Stimulated activated naive CD8-positive, alpha-beta T cell treated with anti-CD3 and anti-CD28 coated beads, Interleukin-15, amount 100 ng/mL, for 72 hours (primary cell): ENCODE data around the gene COL23A1.
"Not testable (repeated sequence)": the region's sequence is repeated elsewhere in the genome, so short reads cannot be mapped to it uniquely, and the experiment has no call there.

Experiments
- ATAC-seq: fragments of 150-1000 bp; cut with Tn5 transposase; 2 replicates; pipeline ENCODE4 v1.10.0; 2021; ENCODE audit warnings: mild to moderate bottlenecking, moderate library complexity
- DNase-seq, 2 donors: peaks; one replicate each; pipeline ENCODE4 v3.0.0; 2021 to 2022
- H3K27ac Mint-ChIP-seq, 2 donors: one replicate each; pipeline ENCODE4 v1.8.0; 2022; ENCODE audit warnings: mild to moderate bottlenecking in 2 of 2, mixed read lengths in 2 of 2, moderate library complexity in 2 of 2
- H3K27me3 Mint-ChIP-seq: one replicate; pipeline ENCODE4 v1.8.0; 2022; ENCODE audit warnings: mixed read lengths
- H3K4me1 Mint-ChIP-seq: one replicate; pipeline ENCODE4 v1.8.0; 2022; ENCODE audit warnings: mild to moderate bottlenecking, mixed read lengths
- H3K4me3 Mint-ChIP-seq, 2 donors: one replicate each; pipeline ENCODE4 v1.8.0; 2022; ENCODE audit warnings: mild to moderate bottlenecking in 2 of 2, mixed read lengths in 2 of 2, moderate library complexity in 1 of 2
- H3K9me3 Mint-ChIP-seq, 2 donors: one replicate each; pipeline ENCODE4 v1.8.0; 2022; ENCODE audit warnings: mixed read lengths in 2 of 2

The COL23A1 gene

GRCh38 chr5:178259623-178260536 lies 330.3 kb downstream of the COL23A1 start:
- Mint-ChIP-seq H3K27ac (no peak overlapping the region), H3K4me1 (peaks cover 11% of the 10 kb centered on the region), H3K27me3 (no peaks in the 10 kb centered on the region), H3K9me3 (peaks cover 4 to 17% of the 10 kb centered on the region in 2 donors), H3K4me3 (no peak overlapping the region)
- no peak for DNase-seq
- ATAC-seq: no peak

DNA sequence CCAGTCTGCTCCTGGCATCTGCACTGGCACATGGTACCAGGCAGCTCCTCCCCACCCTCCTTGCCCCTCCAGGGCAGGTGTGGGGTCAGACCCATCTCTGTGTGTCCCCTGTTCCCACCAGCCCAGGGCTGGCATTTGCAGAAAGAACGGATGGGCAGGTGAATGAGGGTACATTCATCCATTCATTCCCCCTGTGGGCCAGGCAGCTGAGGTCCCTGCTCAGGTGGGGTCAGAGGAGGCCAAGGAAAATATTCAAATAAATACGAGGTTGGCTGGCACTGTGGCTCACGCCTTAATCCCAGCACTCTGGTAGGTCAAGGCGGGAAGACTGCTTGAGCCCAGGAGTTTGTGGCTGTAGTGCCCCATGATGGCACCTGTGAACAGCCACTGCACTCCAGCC lies 332.5 kb downstream of the COL23A1 start:
- Mint-ChIP-seq H3K27ac (no peak overlapping the region), H3K4me1 (peaks cover 13% of the 10 kb centered on the region), H3K27me3 (no peaks in the 10 kb centered on the region), H3K9me3 (peaks cover 0 to 4% of the 10 kb centered on the region in 2 donors), H3K4me3 (no peak overlapping the region)
- ATAC-seq (no peak), DNase-seq (no peak)

DNA sequence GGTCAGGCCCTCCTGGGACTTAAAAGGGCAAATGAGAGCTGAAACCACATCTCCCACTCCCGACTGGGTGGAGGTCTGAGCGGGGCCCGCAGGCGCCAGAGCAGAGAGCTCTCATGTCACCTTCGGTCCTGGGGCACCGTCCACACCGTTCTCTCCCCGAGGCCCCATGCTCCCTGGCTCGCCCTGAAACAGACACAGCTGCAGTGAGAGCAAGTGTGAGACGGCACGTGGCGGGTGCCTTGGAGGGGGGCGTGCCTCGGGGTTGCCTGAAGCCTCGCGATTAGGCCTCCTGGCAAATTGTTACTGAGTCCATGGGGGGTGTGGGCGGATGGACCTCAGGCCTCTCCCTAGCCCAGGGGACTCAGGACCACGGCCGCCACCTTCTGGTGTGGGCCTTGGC lies 333.4 kb downstream of the COL23A1 start:
- H3K27ac Mint-ChIP-seq: peak overlapping the region in 1 of 2 donors; percentile 81
- peaks cover 20% of the 10 kb centered on the region for H3K4me1 Mint-ChIP-seq
- no peaks in the 10 kb centered on the region for H3K9me3 Mint-ChIP-seq
- DNase-seq: no peak
- no peak overlapping the region for H3K4me3 Mint-ChIP-seq
- H3K27me3 Mint-ChIP-seq: no peaks in the 10 kb centered on the region
- ATAC-seq: peak; percentile 37

DNA sequence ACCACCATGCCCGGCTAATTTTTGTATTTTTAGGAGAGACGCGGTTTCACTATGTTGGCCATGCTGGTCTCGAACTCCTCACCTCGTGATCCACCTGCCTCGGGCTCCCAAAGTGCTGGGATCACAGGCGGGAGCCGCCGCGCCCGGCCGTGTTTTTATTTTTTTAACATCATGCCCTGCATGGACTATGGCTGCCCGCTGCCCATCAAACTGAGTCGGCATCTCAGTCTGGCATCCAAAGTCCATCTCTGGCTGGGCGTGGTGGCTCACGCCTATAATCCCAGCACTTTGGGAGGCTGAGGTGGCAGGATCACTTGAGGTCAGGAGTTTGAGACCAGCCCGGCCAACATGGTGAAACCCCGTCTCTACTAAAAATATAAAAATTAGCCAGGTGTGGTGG lies 336.6 kb downstream of the COL23A1 start:
- H3K4me1 Mint-ChIP-seq: peaks cover 32% of the 10 kb centered on the region
- H3K27me3 Mint-ChIP-seq, H3K4me3 Mint-ChIP-seq, H3K9me3 Mint-ChIP-seq, DNase-seq, ATAC-seq: not testable (repeated sequence)
- peak overlapping the region in 1 of 2 donors; percentile 27 for H3K27ac Mint-ChIP-seq

DNA sequence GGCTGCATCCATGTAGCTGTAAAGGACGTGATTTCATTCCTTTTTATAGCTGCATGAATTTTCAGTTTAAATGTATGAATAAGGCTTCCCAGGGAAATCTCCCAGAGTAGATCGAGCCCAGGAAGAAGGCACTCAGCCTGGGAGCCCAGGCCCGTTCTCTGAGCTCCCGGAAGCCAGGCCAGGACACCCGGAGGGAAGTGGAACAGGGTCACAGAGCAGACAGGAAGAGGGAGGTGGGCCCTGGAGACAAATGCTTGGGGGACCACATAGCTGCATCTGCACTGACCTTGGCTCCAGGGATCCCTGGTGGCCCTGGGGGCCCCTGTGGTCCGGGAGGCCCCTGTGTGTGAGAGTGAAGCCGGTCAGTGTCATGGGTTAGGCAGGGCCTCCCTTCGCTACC lies 337.9 kb downstream of the COL23A1 start:
- H3K9me3 Mint-ChIP-seq: no peaks in the 10 kb centered on the region
- no peak overlapping the region for H3K27ac Mint-ChIP-seq
- H3K4me3 Mint-ChIP-seq: no peak overlapping the region

GRCh38 chr5:178250263-178250662 lies 339.9 kb downstream of the COL23A1 start:
- no peak for DNase-seq
- no peaks in the 10 kb centered on the region for H3K9me3 Mint-ChIP-seq
- H3K4me1 Mint-ChIP-seq: peaks cover 49% of the 10 kb centered on the region
- no peaks in the 10 kb centered on the region for H3K27me3 Mint-ChIP-seq
- H3K27ac Mint-ChIP-seq: no peak overlapping the region
- no peak for ATAC-seq
- no peak overlapping the region for H3K4me3 Mint-ChIP-seq

More for the DNA sequence above, 337.9 kb downstream of the COL23A1 start:
- DNase-seq (no peak), ATAC-seq (no peak)
- Mint-ChIP-seq H3K27me3 (no peaks in the 10 kb centered on the region), H3K4me1 (peaks cover 45% of the 10 kb centered on the region)

- H3K9me3 Mint-ChIP-seq: no peaks in the 10 kb centered on the region
- H3K27ac Mint-ChIP-seq: peak overlapping the region; percentile 66 to 84
- ATAC-seq (peak; percentile 88), DNase-seq (peak; percentile 45 to 75)
- H3K27me3 Mint-ChIP-seq: no peaks in the 10 kb centered on the region
- peaks cover 49% of the 10 kb centered on the region for H3K4me1 Mint-ChIP-seq
- peak overlapping the region; percentile 50 to 68 for H3K4me3 Mint-ChIP-seq
Observed at GRCh38 chr5:178249191-178249989, 340.8 kb downstream of the COL23A1 start.

GRCh38 chr5:178248750-178249149 lies 341.4 kb downstream of the COL23A1 start:
- H3K4me3 Mint-ChIP-seq: peak overlapping the region; percentile 40 to 68
- DNase-seq (no peak), ATAC-seq (no peak)
- H3K9me3 Mint-ChIP-seq: no peaks in the 10 kb centered on the region
- H3K27ac Mint-ChIP-seq: peak overlapping the region in 1 of 2 donors; percentile 51
- H3K4me1 Mint-ChIP-seq: peaks cover 49% of the 10 kb centered on the region
- no peaks in the 10 kb centered on the region for H3K27me3 Mint-ChIP-seq

DNA sequence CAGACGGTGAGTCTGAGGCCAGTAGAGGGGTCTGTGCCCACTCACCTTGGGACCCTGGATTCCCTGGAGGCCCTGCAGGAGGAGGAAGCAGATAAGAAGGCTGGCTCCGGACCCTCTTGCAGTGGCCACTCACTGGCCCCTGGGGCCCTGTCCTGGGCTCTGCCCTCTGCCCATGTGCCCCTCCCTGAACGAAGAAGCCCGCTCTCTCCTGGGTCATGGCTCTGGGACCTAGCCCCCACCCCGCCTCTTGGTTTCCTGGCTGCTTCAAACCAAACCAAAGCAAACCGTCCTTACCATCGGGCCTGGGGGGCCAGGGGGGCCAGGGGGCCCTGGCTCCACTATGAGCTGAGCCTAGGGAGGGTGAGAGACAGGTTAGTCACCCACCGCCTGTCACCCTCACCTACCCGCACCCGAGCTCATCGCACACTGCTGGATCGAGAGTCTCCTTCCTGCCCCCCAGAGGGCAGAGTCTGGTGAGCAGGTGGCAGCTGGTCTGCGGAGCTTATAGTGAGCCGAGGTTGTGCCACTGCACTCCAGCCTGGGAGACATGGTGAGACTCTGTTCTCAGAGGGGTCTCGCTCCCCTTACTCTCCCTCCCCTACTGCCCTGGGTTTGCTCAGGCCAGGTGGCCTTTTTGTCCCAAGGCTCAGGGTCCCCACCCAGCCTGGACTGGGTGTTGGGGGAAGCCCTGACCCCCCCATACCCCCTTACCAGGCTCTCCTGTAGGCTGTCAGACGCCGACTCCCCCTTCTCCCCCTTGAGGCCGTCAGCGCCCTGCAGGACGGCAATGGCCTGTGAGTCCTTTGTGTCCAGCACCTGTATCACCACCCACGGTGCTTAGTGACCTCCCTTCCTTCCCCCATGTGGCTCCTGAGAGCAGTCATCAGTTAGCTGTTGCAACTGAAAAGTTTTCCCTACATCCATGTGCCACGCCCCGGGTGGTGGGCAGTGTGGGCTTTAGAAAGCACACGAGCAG lies 342.4 kb downstream of the COL23A1 start:
- no peak overlapping the region for H3K4me3 Mint-ChIP-seq
- no peaks in the 10 kb centered on the region for H3K9me3 Mint-ChIP-seq
- H3K27me3 Mint-ChIP-seq: no peaks in the 10 kb centered on the region
- H3K4me1 Mint-ChIP-seq: peaks cover 49% of the 10 kb centered on the region
- peak overlapping the region in 1 of 2 donors; percentile 42 for H3K27ac Mint-ChIP-seq
- ATAC-seq (peak; percentile 74), DNase-seq (peak; percentile 48 to 67)

GRCh38 chr5:178246624-178247279 lies 343.4 kb downstream of the COL23A1 start:
- Mint-ChIP-seq H3K4me1 (peaks cover 47% of the 10 kb centered on the region), H3K27me3 (no peaks in the 10 kb centered on the region), H3K27ac (no peak overlapping the region), H3K9me3 (no peaks in the 10 kb centered on the region), H3K4me3 (no peak overlapping the region)
- DNase-seq (no peak), ATAC-seq (no peak)

DNA sequence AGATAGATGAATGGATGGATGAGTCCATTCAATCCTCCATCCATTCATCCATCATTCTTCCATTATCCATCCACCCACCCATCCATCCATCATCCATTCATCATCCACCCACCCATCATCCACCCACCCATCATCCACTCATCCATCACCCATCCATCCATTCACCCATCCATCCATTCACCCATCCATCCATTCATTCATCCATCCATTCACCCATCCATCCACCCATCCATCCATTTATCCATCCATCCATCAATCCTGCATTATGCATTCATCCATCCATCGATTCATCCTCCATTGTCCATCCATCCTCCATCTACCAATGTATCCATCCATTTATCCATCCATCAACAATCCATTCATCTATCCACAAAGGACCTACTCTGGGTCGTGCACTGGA lies 344.8 kb downstream of the COL23A1 start:
- H3K4me3 Mint-ChIP-seq: no peak overlapping the region

DNA sequence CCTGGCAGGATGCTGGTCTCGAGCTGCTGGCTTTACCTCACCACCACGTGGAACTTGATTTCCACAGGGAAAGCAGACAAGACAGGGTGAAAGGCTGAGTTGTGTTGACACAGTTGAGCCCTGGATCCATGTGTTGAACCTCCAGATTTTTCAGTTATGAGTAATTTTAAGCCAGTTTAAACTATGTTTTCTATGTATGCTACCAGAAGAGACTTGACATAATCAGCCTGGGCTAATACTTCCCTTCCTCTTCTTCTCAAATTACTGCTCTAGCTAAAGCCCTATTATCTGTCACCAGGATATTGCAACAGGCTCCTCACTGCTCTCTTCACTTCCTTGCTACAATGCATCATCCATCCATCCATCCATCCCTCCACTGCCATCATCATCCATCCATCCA lies 345.6 kb downstream of the COL23A1 start:
- H3K9me3 Mint-ChIP-seq: no peaks in the 10 kb centered on the region
- H3K27me3 Mint-ChIP-seq: no peaks in the 10 kb centered on the region
- peaks cover 60% of the 10 kb centered on the region for H3K4me1 Mint-ChIP-seq
- DNase-seq (no peak), ATAC-seq (no peak)
- no peak overlapping the region for H3K4me3 Mint-ChIP-seq
- no peak overlapping the region for H3K27ac Mint-ChIP-seq

More for the DNA sequence above, 344.8 kb downstream of the COL23A1 start:
- ATAC-seq (no peak), DNase-seq (no peak)
- Mint-ChIP-seq H3K4me1 (peaks cover 60% of the 10 kb centered on the region), H3K27ac (no peak overlapping the region), H3K9me3 (no peaks in the 10 kb centered on the region), H3K27me3 (no peaks in the 10 kb centered on the region)

DNA sequence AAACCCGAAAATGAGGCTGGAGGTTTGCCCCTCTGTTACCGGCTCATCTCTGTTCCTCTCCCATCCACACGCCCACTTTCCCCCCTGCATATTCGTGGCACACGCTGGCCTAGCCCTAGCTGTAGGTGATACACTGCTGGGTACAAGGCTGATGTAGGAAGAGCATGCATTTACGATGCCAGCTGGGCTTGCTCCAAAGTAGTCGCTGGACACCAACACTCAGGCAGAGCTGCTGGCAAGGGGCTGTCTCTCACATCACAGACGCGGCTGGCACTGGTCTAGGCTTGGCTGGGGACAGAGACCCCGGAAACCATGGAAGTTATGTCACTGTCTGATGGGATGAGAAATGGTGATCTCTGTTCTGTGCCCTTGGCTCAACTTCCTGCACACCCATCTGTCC lies 347.8 kb downstream of the COL23A1 start:
- ATAC-seq (no peak), DNase-seq (no peak)
- Mint-ChIP-seq H3K27ac (peak overlapping the region in 1 of 2 donors; percentile 26), H3K4me1 (peaks cover 60% of the 10 kb centered on the region), H3K27me3 (no peaks in the 10 kb centered on the region), H3K9me3 (no peaks in the 10 kb centered on the region), H3K4me3 (peak overlapping the region; percentile 13 to 65)

GRCh38 chr5:178241688-178242231 lies 348.4 kb downstream of the COL23A1 start:
- no peaks in the 10 kb centered on the region for H3K27me3 Mint-ChIP-seq
- no peaks in the 10 kb centered on the region for H3K9me3 Mint-ChIP-seq
- H3K27ac Mint-ChIP-seq: peak overlapping the region in 1 of 2 donors; percentile 95
- DNase-seq (peak in 1 of 2 donors; percentile 32), ATAC-seq (peak; percentile 15)
- peaks cover 60% of the 10 kb centered on the region for H3K4me1 Mint-ChIP-seq
- H3K4me3 Mint-ChIP-seq: peak overlapping the region; percentile 86 to 89
